HepG2 (cell line): Measurements from ENCODE around the gene C1QTNF3. TPM values are rescaled to one million over a fixed set of nuclear protein-coding genes. Genes with fewer than 3 reads are reported as not detected.

ENCODE experiments used
- HNRNPUL1 ChIP-seq: fragments of 200-400 bp; formaldehyde crosslinking; IDR thresholded peaks from 2 replicates; pipeline ENCODE4 v1.6.1; 2017; ENCODE audit warnings: low read depth, mild to moderate bottlenecking, low read length, moderate library complexity
- MXI1 ChIP-seq: IDR thresholded peaks from 3 replicates; pipeline ENCODE4 v1.6.1; 2012; ENCODE audit warnings: low read depth, low read length, inconsistent platforms, borderline replicate concordance
- NFYB ChIP-seq: sonication (generic); formaldehyde crosslinking; IDR thresholded peaks from 2 replicates; pipeline ENCODE4 v1.4.0; 2020; ENCODE audit warnings: missing genetic modification reagents
- SALL1 ChIP-seq: sonication (generic); formaldehyde crosslinking; IDR thresholded peaks from 2 replicates; pipeline ENCODE4 v1.8.0; 2022; ENCODE audit warnings: mild to moderate bottlenecking, missing genetic modification reagents
- ZFP91 ChIP-seq: sonication (generic); formaldehyde crosslinking; IDR thresholded peaks from 2 replicates; pipeline ENCODE4 v1.9.0; 2022; ENCODE audit warnings: missing genetic modification reagents, mild to moderate bottlenecking, borderline replicate concordance
- ZNF749 ChIP-seq: sonication (generic); formaldehyde crosslinking; IDR thresholded peaks from 2 replicates; pipeline ENCODE4 v1.8.0; 2022; ENCODE audit warnings: mild to moderate bottlenecking, missing genetic modification reagents, moderate library complexity, borderline replicate concordance
- polyA plus RNA-seq, 8 experiments: library from polyadenylated mRNA; depleted of rRNA in 3 of 8; stranded (reverse) in 7 of 8; unstranded in 1 of 8; fragments of >200 nt; fragmentation: Illumina TruSeq in 4 of 8; extraction: Trizol in 4 of 8; gene quantifications; 2 replicates each; pipeline versions ENCODE4 v1.2.1 to v1.2.3, GENCODE V29; 2011 to 2016; ENCODE audit warnings: low read depth in 4 of 8, missing spikeins in 1 of 8, mixed read lengths in 1 of 8; ENCODE audit not compliant: insufficient read depth in 1 of 8
- total RNA-seq, 5 experiments: library from RNA; depleted of rRNA; stranded (reverse); fragments of >200 nt; fragmentation: Illumina TruSeq; extraction: Trizol; gene quantifications; 2 replicates each; pipeline ENCODE4 v1.2.3, GENCODE V29; 2016; ENCODE audit warnings: low read depth in 1 of 5
- TF ChIP-seq, protein P1 (sequence below), 2 experiments: fragments of 450-650 bp in 1 of 2; sonication (generic) in 1 of 2; formaldehyde crosslinking in 1 of 2; IDR thresholded peaks; 2 replicates each; pipeline versions ENCODE4 v1.6.1 to v1.8.0; 2016 to 2022; ENCODE audit warnings: antibody characterized with exemption in 1 of 2, mild to moderate bottlenecking in 1 of 2, missing genetic modification reagents in 1 of 2
- TF ChIP-seq, protein P2 (sequence below), 2 experiments: sonication (generic) in 1 of 2; formaldehyde crosslinking in 1 of 2; IDR thresholded peaks; 2 replicates each; pipeline versions ENCODE4 v1.4.0 to v1.6.1; 2016 to 2020; ENCODE audit warnings: borderline replicate concordance in 1 of 2, low read depth in 1 of 2, mild to moderate bottlenecking in 1 of 2, missing genetic modification reagents in 1 of 2

Gene C1QTNF3
- total and polyA plus RNA-seq, 2 of the 13 experiments (the other 11 are each of a cell fraction or from before 2014, with no cell fraction given), result 3.3 to 10.8 TPM

DNA sequence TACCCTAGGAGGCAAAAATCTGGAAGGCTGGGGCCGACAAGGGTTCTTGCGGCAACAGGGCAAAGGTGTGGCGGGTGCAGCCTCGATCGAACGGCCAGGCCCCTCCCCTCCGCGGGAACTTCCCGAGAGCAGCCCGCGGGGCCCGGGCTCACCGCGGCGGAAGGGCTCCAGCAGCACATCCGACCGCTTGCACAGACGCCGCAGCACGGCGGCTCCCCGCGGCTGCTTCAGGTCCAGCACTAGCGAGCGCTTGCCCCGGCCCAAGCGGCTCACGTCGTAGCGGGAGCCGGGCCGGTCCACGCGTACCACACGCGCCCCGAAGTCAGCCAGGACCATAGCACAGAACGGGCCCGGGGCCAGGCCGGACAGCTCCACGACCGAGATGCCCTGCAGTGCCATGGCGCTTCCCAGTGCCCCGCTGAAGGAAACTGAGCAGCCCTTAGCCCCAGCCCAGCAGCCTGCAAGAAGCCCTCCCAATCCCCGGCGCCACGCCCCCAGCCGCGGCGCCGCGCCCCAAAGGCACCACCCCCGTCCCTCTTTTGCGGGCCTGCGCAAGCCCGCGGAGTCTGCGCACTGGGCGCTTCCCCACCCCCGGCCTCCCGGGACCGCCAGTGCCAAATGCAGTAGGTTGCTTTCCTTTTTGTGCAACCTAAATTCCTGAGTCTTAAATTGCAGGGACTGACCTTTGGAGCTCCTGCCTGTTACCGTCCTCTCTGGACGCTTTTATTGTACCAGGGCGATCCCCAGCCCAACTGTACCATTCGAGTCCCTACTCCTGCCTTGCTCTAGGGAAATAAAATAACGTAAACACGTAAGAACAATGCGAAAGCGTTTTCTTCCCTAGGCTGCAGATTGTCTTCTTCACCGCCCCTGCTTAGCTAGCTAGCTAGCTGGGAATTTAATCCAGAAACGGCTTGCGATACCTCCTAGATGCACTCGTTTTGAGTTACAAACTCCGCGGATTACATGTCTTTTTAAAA is 35.1 kb downstream of the C1QTNF3 start, which contains the start of gene AMACR (continued):
- TF ChIP-seq, protein P1, sequence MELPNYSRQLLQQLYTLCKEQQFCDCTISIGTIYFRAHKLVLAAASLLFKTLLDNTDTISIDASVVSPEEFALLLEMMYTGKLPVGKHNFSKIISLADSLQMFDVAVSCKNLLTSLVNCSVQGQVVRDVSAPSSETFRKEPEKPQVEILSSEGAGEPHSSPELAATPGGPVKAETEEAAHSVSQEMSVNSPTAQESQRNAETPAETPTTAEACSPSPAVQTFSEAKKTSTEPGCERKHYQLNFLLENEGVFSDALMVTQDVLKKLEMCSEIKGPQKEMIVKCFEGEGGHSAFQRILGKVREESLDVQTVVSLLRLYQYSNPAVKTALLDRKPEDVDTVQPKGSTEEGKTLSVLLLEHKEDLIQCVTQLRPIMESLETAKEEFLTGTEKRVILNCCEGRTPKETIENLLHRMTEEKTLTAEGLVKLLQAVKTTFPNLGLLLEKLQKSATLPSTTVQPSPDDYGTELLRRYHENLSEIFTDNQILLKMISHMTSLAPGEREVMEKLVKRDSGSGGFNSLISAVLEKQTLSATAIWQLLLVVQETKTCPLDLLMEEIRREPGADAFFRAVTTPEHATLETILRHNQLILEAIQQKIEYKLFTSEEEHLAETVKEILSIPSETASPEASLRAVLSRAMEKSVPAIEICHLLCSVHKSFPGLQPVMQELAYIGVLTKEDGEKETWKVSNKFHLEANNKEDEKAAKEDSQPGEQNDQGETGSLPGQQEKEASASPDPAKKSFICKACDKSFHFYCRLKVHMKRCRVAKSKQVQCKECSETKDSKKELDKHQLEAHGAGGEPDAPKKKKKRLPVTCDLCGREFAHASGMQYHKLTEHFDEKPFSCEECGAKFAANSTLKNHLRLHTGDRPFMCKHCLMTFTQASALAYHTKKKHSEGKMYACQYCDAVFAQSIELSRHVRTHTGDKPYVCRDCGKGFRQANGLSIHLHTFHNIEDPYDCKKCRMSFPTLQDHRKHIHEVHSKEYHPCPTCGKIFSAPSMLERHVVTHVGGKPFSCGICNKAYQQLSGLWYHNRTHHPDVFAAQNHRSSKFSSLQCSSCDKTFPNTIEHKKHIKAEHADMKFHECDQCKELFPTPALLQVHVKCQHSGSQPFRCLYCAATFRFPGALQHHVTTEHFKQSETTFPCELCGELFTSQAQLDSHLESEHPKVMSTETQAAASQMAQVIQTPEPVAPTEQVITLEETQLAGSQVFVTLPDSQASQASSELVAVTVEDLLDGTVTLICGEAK (IDR thresholded peaks at IDR 0.05), result no peak
- TF ChIP-seq, protein P1 (CRISPR knock-in tag; IDR thresholded peaks at IDR 0.05), result peak; percentile 77
- TF ChIP-seq SALL1 (CRISPR knock-in tag) (peak; percentile 88), ZFP91 (CRISPR knock-in tag) (peak; percentile 88), NFYB (CRISPR knock-in tag) (0 out of 2 replicates have a peak, but pooled peaks have one; percentile 12), ZNF749 (peak; percentile 94), HNRNPUL1 (0 out of 2 replicates have a peak, but pooled peaks have one; percentile 38), MXI1 (0 out of 3 replicates have a peak, but pooled peaks have one; percentile 39)
- TF ChIP-seq, protein P2, sequence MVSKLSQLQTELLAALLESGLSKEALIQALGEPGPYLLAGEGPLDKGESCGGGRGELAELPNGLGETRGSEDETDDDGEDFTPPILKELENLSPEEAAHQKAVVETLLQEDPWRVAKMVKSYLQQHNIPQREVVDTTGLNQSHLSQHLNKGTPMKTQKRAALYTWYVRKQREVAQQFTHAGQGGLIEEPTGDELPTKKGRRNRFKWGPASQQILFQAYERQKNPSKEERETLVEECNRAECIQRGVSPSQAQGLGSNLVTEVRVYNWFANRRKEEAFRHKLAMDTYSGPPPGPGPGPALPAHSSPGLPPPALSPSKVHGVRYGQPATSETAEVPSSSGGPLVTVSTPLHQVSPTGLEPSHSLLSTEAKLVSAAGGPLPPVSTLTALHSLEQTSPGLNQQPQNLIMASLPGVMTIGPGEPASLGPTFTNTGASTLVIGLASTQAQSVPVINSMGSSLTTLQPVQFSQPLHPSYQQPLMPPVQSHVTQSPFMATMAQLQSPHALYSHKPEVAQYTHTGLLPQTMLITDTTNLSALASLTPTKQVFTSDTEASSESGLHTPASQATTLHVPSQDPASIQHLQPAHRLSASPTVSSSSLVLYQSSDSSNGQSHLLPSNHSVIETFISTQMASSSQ (IDR thresholded peaks at IDR 0.05; ENCODE audit: low read depth), result no peak
- TF ChIP-seq, protein P2 (CRISPR knock-in tag; IDR thresholded peaks at IDR 0.05; ENCODE audit: borderline replicate concordance), result 0 out of 2 replicates have a peak, but pooled peaks have one; percentile 20
